Vagina (tissue), 2 donors: ENCODE results near the gene TMC8.

Experiments
- CTCF ChIP-seq, 3 experiments: fragments of 450-650 bp in 2 of 3; fragments of 200-600 bp in 1 of 3; sonication (generic) in 1 of 3; IDR thresholded peaks; one replicate each; pipeline ENCODE4 v1.5.1; 2017 to 2019; ENCODE audit warnings: antibody characterized with exemption in 3 of 3, mild to moderate bottlenecking in 2 of 3, moderate library complexity in 2 of 3
- POLR2AphosphoS5 ChIP-seq, 2 donors: sonication (generic); formaldehyde crosslinking; IDR thresholded peaks; one replicate each; pipeline ENCODE4 v1.9.0; 2017; ENCODE audit warnings: antibody characterized with exemption in 2 of 2, mild to moderate bottlenecking in 2 of 2, low read depth in 1 of 2; ENCODE audit not compliant: insufficient read depth in 1 of 2

GRCh38 chr17:78105101-78105500, 25.5 kb upstream of the TMC8 start:
- TF ChIP-seq CTCF (IDR thresholded peaks at IDR 0.05) (no peak), POLR2AphosphoS5 (IDR thresholded peaks at IDR 0.05; ENCODE audit: insufficient read depth in 1 of 2, low read depth in 1 of 2) (no peak)
